Astrocyte of the hippocampus (primary cell): ENCODE data around the gene ENAM.
"Not testable (repeated sequence)": the region's sequence is repeated elsewhere in the genome, so short reads cannot be mapped to it uniquely, and the experiment has no call there.

ENCODE experiments used
- DNase-seq: peaks from one replicate; pipeline ENCODE4 v3.0.0; 2011; ENCODE audit warnings: low read depth, low spot score

ENAM gene

DNA sequence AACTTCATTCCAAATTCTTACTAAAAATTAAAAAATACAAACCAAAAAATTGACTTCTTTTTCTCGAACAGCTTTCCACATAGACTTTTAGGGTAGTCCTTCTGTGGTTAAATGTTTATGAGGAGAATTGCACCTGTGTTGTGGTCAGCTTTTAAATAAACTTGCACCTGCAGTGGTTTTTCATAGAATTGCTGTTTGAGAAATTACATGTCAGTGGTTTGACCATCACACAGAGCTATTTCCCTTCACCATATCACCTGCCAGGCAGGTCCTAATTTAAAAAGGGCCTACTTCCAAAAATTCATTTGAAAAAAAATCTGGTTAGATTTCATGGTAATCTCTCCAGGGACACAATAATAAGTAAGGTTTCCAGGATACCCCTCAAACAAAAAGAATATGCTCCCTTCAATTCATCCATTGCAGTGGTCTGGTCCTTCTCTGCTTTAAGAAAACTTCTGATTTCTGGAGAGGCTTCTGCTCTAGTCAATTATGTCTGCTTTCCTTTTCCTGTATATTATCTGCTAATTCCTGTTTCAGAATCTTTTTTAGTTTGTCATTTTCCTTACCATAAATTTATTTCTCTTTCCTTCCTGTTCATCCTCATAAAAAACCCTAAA lies 49.9 kb downstream of the ENAM start:
- DNase-seq = no peak

DNA sequence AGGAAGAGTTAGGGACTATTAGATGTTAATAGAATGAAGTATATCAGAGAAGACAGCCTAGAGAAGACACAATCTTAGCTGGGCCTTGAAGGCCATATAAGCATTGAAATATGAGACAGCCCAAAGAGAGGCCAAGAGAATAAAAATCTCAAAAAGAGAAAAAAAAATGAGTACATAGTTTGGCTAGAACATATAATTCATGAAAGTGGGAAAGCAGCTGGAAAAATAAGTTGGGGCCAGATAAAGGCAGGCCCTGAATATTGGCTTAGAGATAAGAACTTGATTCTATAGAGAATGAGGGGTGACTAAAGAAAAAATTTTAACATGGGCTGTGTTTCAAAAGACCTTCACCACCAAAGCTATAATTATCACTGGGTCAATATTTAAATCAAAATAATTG lies 52.4 kb downstream of the ENAM start:
- DNase-seq = no peak

GRCh38 chr4:70681704-70682103 lies 53.2 kb downstream of the ENAM start:
- DNase-seq = no peak

- not testable (repeated sequence) for DNase-seq
These were observed 53.6 kb downstream of the ENAM start for GRCh38 chr4:70682142-70682541.

DNA sequence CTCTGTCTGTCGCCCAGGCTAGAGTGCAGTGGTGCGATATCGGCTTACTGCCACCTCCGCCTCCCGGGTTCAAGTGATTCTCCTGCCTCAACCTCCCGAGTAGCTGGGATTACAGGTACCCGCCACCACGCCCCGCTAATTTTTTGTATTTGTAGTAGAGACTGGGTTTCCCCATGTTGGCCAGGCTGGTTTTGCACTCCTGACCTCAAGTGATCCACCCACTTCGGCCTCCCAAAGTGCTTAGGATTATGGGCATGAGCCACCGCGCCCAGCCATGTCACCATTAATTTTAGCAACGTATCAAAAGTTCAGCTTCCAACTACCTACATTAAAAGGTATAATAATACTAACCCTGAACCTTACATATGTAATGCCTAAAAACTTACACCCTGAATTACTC lies 58.8 kb downstream of the ENAM start:
- no peak for DNase-seq

DNA sequence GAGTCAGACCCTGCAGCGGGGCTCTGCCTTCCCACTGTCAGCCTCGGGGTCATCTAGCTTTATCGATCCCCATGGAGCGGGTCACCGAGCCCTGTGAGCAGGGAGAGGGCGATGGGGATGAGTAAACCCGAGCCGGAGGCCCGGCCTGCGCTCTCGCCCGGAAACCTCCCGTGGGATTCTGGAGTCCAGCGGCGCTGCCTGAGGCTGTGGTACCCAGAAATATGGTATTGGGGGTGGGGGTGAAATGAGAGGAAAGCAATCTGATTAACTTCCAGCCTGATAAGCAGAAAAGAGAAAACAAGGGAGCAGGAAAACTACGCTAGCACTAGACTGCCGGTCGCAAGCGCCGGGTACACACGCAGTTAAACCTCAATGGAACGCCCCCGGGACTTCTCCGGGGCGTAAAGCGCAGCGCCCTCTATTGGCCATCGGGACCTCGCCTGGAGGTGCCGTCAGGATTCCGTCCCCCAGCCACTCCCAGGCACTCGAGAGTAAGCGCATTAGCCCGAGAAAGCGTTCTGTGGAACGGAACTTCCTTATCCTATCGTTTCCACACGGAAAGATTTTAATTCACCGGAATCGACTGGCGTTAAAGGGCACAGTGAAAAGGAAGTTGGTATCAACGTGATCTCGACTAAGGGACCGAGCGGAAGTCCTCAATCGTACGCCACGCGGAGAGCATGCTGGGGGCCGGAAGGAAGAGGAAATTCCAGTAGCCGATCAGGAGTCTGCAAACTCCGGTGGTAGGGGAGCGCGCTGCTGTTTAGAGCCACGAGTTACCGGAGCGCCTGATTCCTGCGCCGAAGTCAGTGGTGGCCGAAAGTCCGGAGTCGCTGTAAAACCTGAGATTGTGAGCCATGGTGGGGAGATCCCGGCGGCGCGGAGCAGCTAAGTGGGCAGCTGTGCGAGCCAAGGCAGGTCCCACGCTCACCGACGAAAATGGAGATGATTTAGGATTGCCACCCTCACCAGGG lies 59.6 kb downstream of the ENAM start, which contains the start of gene UTP3:
UTP3 (plus strand) TSS at position 712 of the 974 bp plus-strand sequence; CDS start at position 858, 146 bp downstream.
- DNase-seq = peak; percentile 99

GRCh38 chr4:70688795-70689231 lies 60.3 kb downstream of the ENAM start:
- DNase-seq = no peak

GRCh38 chr4:70691661-70692060 lies 63.1 kb downstream of the ENAM start:
- DNase-seq = no peak

DNA sequence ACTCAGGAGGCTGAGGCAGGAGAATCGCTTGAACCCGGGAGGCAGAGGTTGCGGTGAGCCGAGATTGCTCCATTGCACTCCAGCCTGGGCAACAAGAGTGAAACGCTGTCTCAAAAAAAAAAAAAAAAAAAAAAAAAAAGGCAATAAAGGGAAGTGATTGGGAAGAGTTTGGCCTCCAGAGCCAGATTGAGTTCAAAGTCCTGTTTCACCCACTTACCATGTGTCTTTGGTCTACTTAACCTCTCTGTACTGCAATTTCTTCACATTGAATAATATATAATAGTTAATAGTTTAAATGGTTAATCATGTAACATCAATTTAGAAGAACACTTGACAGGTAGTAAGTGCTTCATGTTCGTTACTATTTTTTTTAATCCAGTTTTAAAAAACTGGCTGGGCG lies 66.1 kb downstream of the ENAM start:
- not testable (repeated sequence) for DNase-seq
